Skin epidermis (tissue), 12 donors: ENCODE measurements around the gene CLDN24.

ENCODE experiments used
- H3K27ac ChIP-seq, 21 experiments: fragments of 200-600 bp; sonication (generic) in 11 of 21; one replicate each; pipeline ENCODE4 v1.5.0; 2020; ENCODE audit warnings: mild to moderate bottlenecking in 3 of 21, inconsistent platforms in 2 of 21, moderate library complexity in 2 of 21
- H3K4me3 ChIP-seq, 7 experiments: fragments of 200-600 bp; sonication (generic) in 2 of 7; one replicate each; pipeline ENCODE4 v1.5.0; 2020; ENCODE audit warnings: inconsistent platforms in 2 of 7, mild to moderate bottlenecking in 2 of 7, moderate library complexity in 1 of 7

The CLDN24 gene

DNA sequence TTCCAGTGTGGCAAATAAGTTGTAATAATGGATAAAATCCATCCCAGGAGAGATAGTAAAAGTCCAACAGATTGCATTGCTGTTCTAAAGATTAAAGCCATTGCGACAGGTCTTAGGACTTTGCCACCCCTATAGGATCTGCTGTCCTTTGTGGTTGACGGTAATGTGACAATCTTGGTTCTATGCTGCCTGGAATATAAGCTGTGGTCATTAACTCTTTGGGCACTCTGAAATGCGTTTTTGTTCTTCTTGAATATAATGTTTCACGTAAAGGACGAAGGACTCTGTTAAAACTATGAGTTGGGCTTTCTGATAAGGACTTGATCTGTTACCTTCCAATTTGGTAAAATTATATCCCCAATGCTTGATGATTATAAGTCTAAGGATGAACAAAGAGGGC lies at the start of gene CLDN24:
Gene CLDN24 (minus strand): TSS at position 101 of the 400 bp plus-strand sequence. CDS start 0 bp downstream, at position 101.
- H3K27ac ChIP-seq: no peak within 1 kb of the TSS
- H3K4me3 ChIP-seq: no peak within 1 kb of the TSS

- Histone ChIP-seq H3K27ac (no peak overlapping the region), H3K4me3 (no peak overlapping the region)
Observed at GRCh38 chr4:183370786-183371185, 48.6 kb upstream of the CLDN24 start.

DNA sequence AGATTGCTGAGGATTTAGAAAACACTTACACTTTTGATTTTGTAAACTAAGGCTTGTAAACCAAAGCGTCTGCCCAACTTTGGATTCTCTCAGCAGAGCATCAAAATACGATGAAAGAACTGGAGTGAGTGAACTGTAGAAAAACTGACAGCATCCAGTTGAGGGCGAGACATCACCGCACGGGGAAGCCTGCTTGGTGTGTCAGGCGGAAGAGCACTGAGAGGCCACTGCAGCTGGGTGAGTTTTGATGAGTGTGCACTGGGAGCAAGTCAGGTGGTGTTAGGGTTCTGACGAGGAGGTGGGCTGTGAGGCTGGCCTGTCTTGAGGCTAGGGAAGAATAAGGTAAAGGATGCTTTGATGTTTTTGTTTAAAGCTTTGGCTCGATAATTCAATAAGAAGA lies 46.8 kb upstream of the CLDN24 start:
- Histone ChIP-seq H3K27ac (no peak overlapping the region), H3K4me3 (no peak overlapping the region)

DNA sequence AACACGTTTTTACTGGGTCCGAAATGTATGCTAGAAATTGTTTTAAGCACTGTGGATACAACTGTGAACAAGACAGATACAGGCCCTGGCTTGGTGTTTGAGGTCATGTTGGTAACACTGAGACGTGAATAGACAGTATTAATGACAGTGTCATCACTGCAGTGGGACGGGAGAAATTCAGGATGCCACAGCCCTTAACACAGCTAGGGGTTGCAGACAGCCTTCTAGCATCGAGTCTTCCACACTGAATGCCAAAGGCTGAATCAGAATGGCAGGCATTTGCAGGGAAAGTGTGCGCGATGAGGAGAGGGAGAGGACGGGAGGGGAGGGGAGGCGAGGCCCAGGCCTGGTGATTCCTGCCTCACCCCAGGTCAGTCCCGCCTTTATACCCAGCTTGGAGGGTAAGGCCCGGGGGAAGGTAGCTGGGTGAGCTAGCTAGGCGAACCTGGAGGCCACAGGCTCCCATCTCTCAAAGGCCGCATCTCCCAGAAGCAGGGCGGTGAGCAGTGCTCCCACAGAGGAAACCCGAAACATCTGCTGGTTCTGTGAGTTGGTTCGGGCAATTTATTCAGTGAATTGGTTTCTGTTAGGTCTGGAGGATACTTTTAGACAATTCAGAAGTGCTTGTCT lies 44.1 kb upstream of the CLDN24 start:
- H3K4me3 ChIP-seq: no peak overlapping the region
- H3K27ac ChIP-seq: no peak overlapping the region

GRCh38 chr4:183364025-183364424 lies 41.8 kb upstream of the CLDN24 start:
- no peak overlapping the region for H3K4me3 ChIP-seq

GRCh38 chr4:183362916-183363542 lies 40.8 kb upstream of the CLDN24 start:
- no peak overlapping the region for H3K4me3 ChIP-seq
- no peak overlapping the region for H3K27ac ChIP-seq

More at GRCh38 chr4:183364025-183364424, 41.8 kb upstream of the CLDN24 start:
- H3K27ac ChIP-seq: no peak overlapping the region

GRCh38 chr4:183362036-183362435 lies 39.8 kb upstream of the CLDN24 start:
- Histone ChIP-seq H3K27ac (no peak overlapping the region), H3K4me3 (no peak overlapping the region)

- Histone ChIP-seq H3K4me3 (no peak overlapping the region), H3K27ac (no peak overlapping the region)
Observed at GRCh38 chr4:183360161-183360919, 38.1 kb upstream of the CLDN24 start.

- Histone ChIP-seq H3K4me3 (no peak overlapping the region), H3K27ac (no peak overlapping the region)
Observed at GRCh38 chr4:183358215-183358755, 36.1 kb upstream of the CLDN24 start.

DNA sequence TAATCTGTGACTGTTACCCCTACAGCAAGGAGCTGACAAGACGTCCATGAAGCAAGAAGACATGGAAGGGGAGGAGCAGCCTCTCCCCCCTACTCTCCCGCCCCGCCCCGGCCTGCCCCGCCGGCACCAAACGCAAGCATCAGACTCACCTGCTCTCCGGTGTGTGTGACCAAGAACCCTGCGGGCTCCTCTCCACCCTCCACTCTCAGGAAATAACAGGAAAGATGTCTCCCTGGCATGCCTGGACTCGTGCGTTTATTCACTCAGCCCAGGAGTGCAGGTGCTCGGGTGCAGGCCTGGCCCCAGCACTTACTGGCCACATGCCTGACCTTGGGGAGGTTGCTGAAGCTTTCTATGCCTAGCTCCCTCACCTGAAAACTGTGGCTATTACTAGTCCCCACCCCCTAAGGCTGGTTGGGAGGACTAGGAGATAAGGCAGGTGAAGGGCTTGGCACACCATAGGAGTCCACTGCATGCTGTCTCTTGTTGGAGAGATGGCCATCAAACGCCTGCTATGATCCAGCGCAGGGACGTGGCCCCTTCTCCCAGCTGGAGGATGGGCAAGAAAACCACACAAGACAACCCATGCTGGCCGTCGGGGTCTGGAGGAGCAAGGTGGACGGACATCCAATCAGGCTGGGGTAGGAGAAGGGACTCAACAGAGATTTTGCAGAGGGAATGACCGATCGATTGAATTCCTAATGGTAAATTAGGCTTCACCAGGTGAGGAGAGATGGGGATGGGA lies 34.9 kb upstream of the CLDN24 start:
- Histone ChIP-seq H3K27ac (no peak overlapping the region), H3K4me3 (no peak overlapping the region)

DNA sequence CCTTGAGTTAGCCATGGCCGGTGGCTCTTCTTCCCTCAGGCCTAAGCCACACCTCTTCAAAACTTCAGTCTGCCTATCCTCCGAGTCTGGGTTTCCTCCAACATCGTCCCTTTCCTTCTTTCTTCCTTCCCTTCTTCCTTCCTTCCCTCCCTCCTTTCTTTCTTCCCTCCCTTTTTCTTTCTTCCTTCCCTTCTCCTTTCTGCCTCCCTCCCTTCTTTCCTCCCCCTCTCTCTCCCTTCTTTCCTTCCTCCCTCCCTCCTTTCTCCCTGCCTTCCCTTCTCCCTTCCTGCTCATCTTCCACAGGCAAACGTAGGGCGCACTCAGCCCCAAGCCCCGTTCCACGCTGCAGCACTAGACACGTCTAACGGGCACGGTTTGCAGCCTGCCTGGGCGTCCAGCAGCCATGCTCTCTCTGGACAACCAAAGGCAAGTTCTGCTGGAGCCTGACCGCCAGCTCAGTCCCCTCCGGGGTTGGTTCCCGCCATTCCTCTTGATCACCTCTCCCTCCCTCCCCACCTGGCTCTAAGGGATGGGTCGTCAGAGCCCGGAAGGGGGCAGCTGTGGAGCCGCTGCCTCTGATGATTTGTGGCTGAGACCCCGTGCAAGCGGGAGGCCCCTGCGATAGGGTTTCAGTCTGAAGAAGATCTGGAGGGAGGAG lies 34.1 kb upstream of the CLDN24 start:
- H3K27ac ChIP-seq: no peak overlapping the region
- no peak overlapping the region for H3K4me3 ChIP-seq

DNA sequence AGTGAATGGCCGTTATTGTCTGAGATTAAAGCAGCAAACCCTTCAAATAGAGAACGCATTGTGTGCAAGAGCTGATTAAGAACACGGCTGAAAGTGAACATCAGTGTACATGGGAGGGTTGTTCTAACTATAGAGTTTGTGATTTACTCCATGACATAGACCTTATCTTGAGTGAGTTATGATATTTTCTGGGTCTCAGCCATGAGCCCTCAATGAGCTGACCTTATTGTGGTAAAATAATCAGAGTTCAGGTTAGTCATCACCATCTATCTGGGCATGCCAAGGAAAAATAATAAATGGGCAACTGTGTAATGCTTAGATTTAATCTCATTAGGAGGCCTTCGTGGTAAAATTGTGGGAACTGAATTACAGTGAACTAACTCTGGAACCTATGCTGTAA lies 33.2 kb upstream of the CLDN24 start:
- no peak overlapping the region for H3K27ac ChIP-seq
- H3K4me3 ChIP-seq: no peak overlapping the region

DNA sequence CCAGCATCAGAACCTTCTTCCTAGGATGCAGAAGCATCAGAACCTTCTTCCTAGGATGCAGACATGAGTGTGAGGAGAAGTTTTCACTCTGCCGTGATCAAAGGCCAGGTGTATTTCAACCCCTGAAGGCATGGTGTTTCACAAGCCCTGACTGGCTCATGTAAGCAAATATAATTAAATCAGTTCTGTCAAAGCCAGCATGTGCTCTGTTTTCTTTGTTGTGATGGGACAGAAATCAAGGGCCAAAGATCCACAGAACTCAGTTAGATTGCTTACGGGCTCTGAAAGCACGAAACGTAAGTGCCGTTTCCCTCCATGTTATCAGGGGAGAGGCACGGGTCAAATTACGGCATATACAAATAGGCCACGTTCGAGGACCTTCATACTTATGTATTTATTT lies 32.0 kb upstream of the CLDN24 start:
- Histone ChIP-seq H3K4me3 (no peak overlapping the region), H3K27ac (no peak overlapping the region)

GRCh38 chr4:183353557-183353956 lies 31.3 kb upstream of the CLDN24 start:
- Histone ChIP-seq H3K27ac (peak overlapping the region in 3 of 21 experiments; percentile 14 to 49 (median 44)), H3K4me3 (no peak overlapping the region)

DNA sequence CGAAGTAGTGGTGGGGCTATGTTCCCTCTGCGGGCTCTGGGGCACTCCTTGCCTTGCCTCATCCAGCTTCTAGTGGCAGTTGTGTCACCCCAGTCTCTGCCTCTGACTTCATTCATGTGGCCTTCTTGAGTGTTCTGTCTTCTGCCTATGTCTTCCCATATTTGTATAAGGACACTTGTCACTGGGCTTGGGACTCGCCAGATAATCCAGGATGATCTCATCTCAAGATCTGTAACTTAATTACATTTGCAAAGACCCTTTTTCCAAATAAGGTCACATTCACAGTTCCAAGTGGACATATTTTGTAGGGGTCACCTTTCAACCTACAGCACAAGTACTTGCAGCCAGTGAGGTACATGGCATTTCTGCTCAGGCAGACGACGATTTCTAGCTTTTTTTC lies 30.3 kb upstream of the CLDN24 start:
- no peak overlapping the region for H3K4me3 ChIP-seq
- H3K27ac ChIP-seq: no peak overlapping the region

- H3K27ac ChIP-seq: peak overlapping the region in 18 of 21 experiments; percentile 8 to 80 (median 61)
Observed at GRCh38 chr4:183350317-183351071, 28.3 kb upstream of the CLDN24 start.

DNA sequence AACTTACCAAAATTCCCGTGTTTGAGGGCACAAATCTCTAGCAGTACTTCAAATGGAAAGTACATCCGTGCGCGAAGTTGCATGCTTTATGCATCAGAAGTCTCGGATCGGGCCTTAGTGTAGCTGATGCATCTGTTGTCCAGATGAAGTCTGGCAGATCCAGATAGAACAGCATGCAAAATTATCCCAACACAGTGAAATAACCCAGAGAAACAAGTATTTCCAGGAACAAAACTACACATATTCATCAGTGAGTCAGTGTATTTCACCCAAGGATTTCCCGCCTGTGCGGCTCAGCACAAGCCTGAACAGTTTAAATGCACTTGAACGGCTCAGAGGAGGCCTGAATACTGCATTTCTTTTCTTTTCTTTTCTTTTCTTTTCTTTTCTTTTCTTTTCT lies 27.4 kb upstream of the CLDN24 start:
- H3K27ac ChIP-seq: peak overlapping the region in 14 of 21 experiments; percentile 32 to 80 (median 70)

More at GRCh38 chr4:183350317-183351071, 28.3 kb upstream of the CLDN24 start:
- H3K4me3 ChIP-seq: no peak overlapping the region

More for the DNA sequence above, 27.4 kb upstream of the CLDN24 start:
- H3K4me3 ChIP-seq: no peak overlapping the region
